Neuronal stem cell (in vitro differentiated cells): Measurements from ENCODE around the gene ZNF362.

Experiments used
- DNase-seq: peaks from one replicate; pipeline ENCODE4 v3.0.0-alpha.2; 2013; ENCODE audit warnings: low spot score
- H2AFZ ChIP-seq: one replicate; pipeline ENCODE4 v1.6.1; 2013; ENCODE audit warnings: mild to moderate bottlenecking, low read length, inconsistent platforms
- H2AK5ac ChIP-seq: 2 replicates; pipeline ENCODE4 v1.6.1; 2013; ENCODE audit warnings: low read depth, mild to moderate bottlenecking, inconsistent platforms, low read length, moderate library complexity, mixed read lengths
- H2BK120ac ChIP-seq: 2 replicates; pipeline ENCODE4 v1.6.1; 2013; ENCODE audit warnings: low read depth, mild to moderate bottlenecking, inconsistent platforms, low read length, moderate library complexity, mixed read lengths
- H2BK12ac ChIP-seq: one replicate; pipeline ENCODE4 v1.6.1; 2013; ENCODE audit warnings: low read length, inconsistent platforms
- H2BK15ac ChIP-seq: 2 replicates; pipeline ENCODE4 v1.6.1; 2013; ENCODE audit warnings: mild to moderate bottlenecking, low read length, inconsistent platforms, mixed read lengths
- H2BK5ac ChIP-seq: one replicate; pipeline ENCODE4 v1.6.1; 2013; ENCODE audit warnings: inconsistent platforms, mild to moderate bottlenecking, low read length, moderate library complexity
- H3K14ac ChIP-seq: one replicate; pipeline ENCODE4 v1.6.1; 2013; ENCODE audit warnings: low read length, inconsistent platforms
- H3K18ac ChIP-seq: 2 replicates; pipeline ENCODE4 v1.6.1; 2013; ENCODE audit warnings: low read length, inconsistent platforms
- H3K23ac ChIP-seq: 2 replicates; pipeline ENCODE4 v1.6.1; 2013; ENCODE audit warnings: low read depth, mild to moderate bottlenecking, mixed read lengths, low read length, inconsistent platforms; ENCODE audit not compliant: poor library complexity
- H3K27ac ChIP-seq: replicated peaks from 3 replicates; pipeline ENCODE4 v1.5.1; 2013; ENCODE audit warnings: low read length, inconsistent platforms
- H3K27me3 ChIP-seq, 3 experiments: 2 replicates each; pipeline ENCODE4 v1.6.1; 2013; ENCODE audit warnings: low read length in 3 of 3, mild to moderate bottlenecking in 2 of 3, inconsistent platforms in 1 of 3, low read depth in 1 of 3, mixed read lengths in 1 of 3, moderate library complexity in 1 of 3; ENCODE audit not compliant: control insufficient read depth in 3 of 3, insufficient read depth in 3 of 3
- H3K36me3 ChIP-seq, 2 donors: replicated peaks in 1 of 2; 2 replicates each; pipeline ENCODE4 v1.6.1; 2013; ENCODE audit warnings: low read length in 2 of 2; ENCODE audit not compliant: control insufficient read depth in 2 of 2, insufficient read depth in 2 of 2
- H3K4ac ChIP-seq: 2 replicates; pipeline ENCODE4 v1.6.1; 2013; ENCODE audit warnings: inconsistent platforms, mild to moderate bottlenecking, low read length, moderate library complexity
- H3K4me1 ChIP-seq, 2 donors: 1 replicate in 1 of 2; 2 replicates in 1 of 2; pipeline ENCODE4 v1.6.1; 2013; ENCODE audit warnings: low read length in 2 of 2, low read depth in 1 of 2; ENCODE audit not compliant: control insufficient read depth in 2 of 2, insufficient read depth in 1 of 2
- H3K4me2 ChIP-seq: one replicate; pipeline ENCODE4 v1.6.1; 2013; ENCODE audit warnings: mild to moderate bottlenecking, low read length, inconsistent platforms; ENCODE audit not compliant: insufficient read depth, poor library complexity, severe bottlenecking
- H3K4me3 ChIP-seq, 2 donors: 2 replicates each; pipeline ENCODE4 v1.5.1; 2013; ENCODE audit warnings: low read length in 2 of 2, mild to moderate bottlenecking in 2 of 2, inconsistent platforms in 1 of 2, moderate library complexity in 1 of 2
- H3K79me1 ChIP-seq: one replicate; pipeline ENCODE4 v1.6.1; 2013; ENCODE audit warnings: low read depth, mild to moderate bottlenecking, inconsistent platforms, low read length, moderate library complexity
- H3K9ac ChIP-seq: one replicate; pipeline ENCODE4 v1.6.1; 2013; ENCODE audit warnings: mild to moderate bottlenecking, low read depth, low read length, inconsistent platforms; ENCODE audit not compliant: poor library complexity
- H3K9me3 ChIP-seq, 2 donors: replicated peaks in 1 of 2; 2 replicates each; pipeline versions ENCODE3 to v1.6.1; 2013; ENCODE audit warnings: low read length in 2 of 2, mild to moderate bottlenecking in 2 of 2, inconsistent platforms in 1 of 2, low read depth in 1 of 2, mixed read lengths in 1 of 2, moderate library complexity in 1 of 2; ENCODE audit not compliant: control insufficient read depth in 2 of 2, insufficient read depth in 1 of 2
- H4K8ac ChIP-seq: one replicate; pipeline ENCODE4 v1.6.1; 2013; ENCODE audit warnings: low read depth, mild to moderate bottlenecking, inconsistent platforms, low read length, moderate library complexity
- H4K91ac ChIP-seq: one replicate; pipeline ENCODE4 v1.6.1; 2013; ENCODE audit warnings: low read length, low read depth, mild to moderate bottlenecking, inconsistent platforms; ENCODE audit not compliant: poor library complexity
- whole genome bisulfite sequencing, 2 donors: extraction: QIAGEN DNeasy Blood & Tissue Kit; methylation state at CpG; one replicate each; pipeline ENCODE4 v1.1.7; 2013; ENCODE audit warnings: missing lambda C conversion rate in 2 of 2, mixed read lengths in 1 of 2; ENCODE audit not compliant: insufficient read length in 2 of 2, insufficient replicate concordance in 1 of 2; ENCODE audit errors: extremely low coverage in 2 of 2; 5-methylcytosine and 5-hydroxymethylcytosine counted together

Gene ZNF362

GRCh38 chr1:33260439-33260838, 4.1 kb downstream of the ZNF362 start:
- H3K18ac ChIP-seq, result no peak overlapping the region
- H2BK5ac ChIP-seq, result no peak overlapping the region
- H3K23ac ChIP-seq, result no peak overlapping the region
- H3K4ac ChIP-seq, result no peak overlapping the region
- H3K4me3 ChIP-seq, result no peak overlapping the region
- H3K36me3 ChIP-seq, result peaks cover 7 to 21% of the 10 kb centered on the region in 2 donors
- DNase-seq, result no peak
- no CpG with 5 or more reads among the region's 5 CpGs for WGBS, 2 donors
- no peaks in the 10 kb centered on the region for H3K27me3 ChIP-seq
- no peak overlapping the region for H2BK12ac ChIP-seq
- H3K14ac ChIP-seq, result no peak overlapping the region
- no peak overlapping the region for H4K8ac ChIP-seq
- H3K9me3 ChIP-seq, result peaks cover 0 to 2% of the 10 kb centered on the region in 2 donors
- no peak overlapping the region for H2AFZ ChIP-seq
- no peak overlapping the region for H2BK120ac ChIP-seq
- peaks cover 19 to 40% of the 10 kb centered on the region in 2 donors for H3K4me1 ChIP-seq
- no peak overlapping the region for H3K4me2 ChIP-seq
- no peak overlapping the region for H4K91ac ChIP-seq
- H3K9ac ChIP-seq, result no peak overlapping the region
- H3K27ac ChIP-seq, result no peak overlapping the region
- H2AK5ac ChIP-seq, result no peak overlapping the region
- peaks cover 13% of the 10 kb centered on the region for H3K79me1 ChIP-seq
- H2BK15ac ChIP-seq, result no peak overlapping the region

- Histone ChIP-seq H4K91ac (no peak overlapping the region), H3K23ac (no peak overlapping the region), H2BK12ac (no peak overlapping the region), H2AFZ (no peak overlapping the region), H3K4ac (no peak overlapping the region), H3K27me3 (no peaks in the 10 kb centered on the region), H3K36me3 (peaks cover 8 to 29% of the 10 kb centered on the region in 2 donors), H3K79me1 (peaks cover 16% of the 10 kb centered on the region), H3K27ac (no peak overlapping the region), H3K14ac (no peak overlapping the region), H3K9ac (no peak overlapping the region), H3K4me2 (no peak overlapping the region), H3K18ac (no peak overlapping the region), H2BK15ac (no peak overlapping the region), H2BK5ac (no peak overlapping the region), H2BK120ac (no peak overlapping the region), H3K4me3 (no peak overlapping the region), H4K8ac (no peak overlapping the region), H3K4me1 (peaks cover 19 to 40% of the 10 kb centered on the region in 2 donors), H2AK5ac (no peak overlapping the region), H3K9me3 (peaks cover 0 to 2% of the 10 kb centered on the region in 2 donors)
- WGBS, 2 donors, result no CpG with 5 or more reads among the region's 7 CpGs
- no peak for DNase-seq
Measured at GRCh38 chr1:33261344-33261743, 5.1 kb downstream of the ZNF362 start.

- no peak overlapping the region for H2BK15ac ChIP-seq
- H3K27ac ChIP-seq, result no peak overlapping the region
- H3K14ac ChIP-seq, result no peak overlapping the region
- no peaks in the 10 kb centered on the region for H3K27me3 ChIP-seq
- no peak overlapping the region for H3K9ac ChIP-seq
- no peak overlapping the region for H3K4ac ChIP-seq
- peak overlapping the region in 1 of 2 donors; percentile 28 for H3K4me3 ChIP-seq
- no peak overlapping the region for H2BK12ac ChIP-seq
- no peak overlapping the region for H3K23ac ChIP-seq
- WGBS, 2 donors, result no CpG with 5 or more reads among the region's 5 CpGs
- H2AFZ ChIP-seq, result no peak overlapping the region
- no peak overlapping the region for H3K4me2 ChIP-seq
- H3K79me1 ChIP-seq, result peaks cover 12% of the 10 kb centered on the region
- H3K18ac ChIP-seq, result peak overlapping the region; percentile 24
- H2BK120ac ChIP-seq, result no peak overlapping the region
- H4K91ac ChIP-seq, result no peak overlapping the region
- peaks cover 10 to 37% of the 10 kb centered on the region in 2 donors for H3K36me3 ChIP-seq
- no peak overlapping the region for H2BK5ac ChIP-seq
- H3K9me3 ChIP-seq, result peaks cover 0 to 2% of the 10 kb centered on the region in 2 donors
- H4K8ac ChIP-seq, result no peak overlapping the region
- H2AK5ac ChIP-seq, result no peak overlapping the region
- peaks cover 7 to 25% of the 10 kb centered on the region in 2 donors for H3K4me1 ChIP-seq
- no peak for DNase-seq
Measured at GRCh38 chr1:33263890-33264504, 7.7 kb downstream of the ZNF362 start.

GRCh38 chr1:33265780-33266605, 9.7 kb downstream of the ZNF362 start:
- H3K4me2 ChIP-seq, result no peak overlapping the region
- DNase-seq, result no peak
- H3K23ac ChIP-seq, result no peak overlapping the region
- no peak overlapping the region for H2BK12ac ChIP-seq
- no peak overlapping the region for H3K27ac ChIP-seq
- no peak overlapping the region for H3K14ac ChIP-seq
- no peak overlapping the region for H4K8ac ChIP-seq
- no peak overlapping the region for H3K4me3 ChIP-seq
- H3K27me3 ChIP-seq, result no peaks in the 10 kb centered on the region
- no peak overlapping the region for H2BK120ac ChIP-seq
- no peak overlapping the region for H3K9ac ChIP-seq
- H4K91ac ChIP-seq, result no peak overlapping the region
- peaks cover 14 to 47% of the 10 kb centered on the region in 2 donors for H3K36me3 ChIP-seq
- no peak overlapping the region for H3K18ac ChIP-seq
- no peak overlapping the region for H2AK5ac ChIP-seq
- H3K9me3 ChIP-seq, result peaks cover 0 to 2% of the 10 kb centered on the region in 2 donors
- WGBS, 2 donors, result no CpG with 5 or more reads among the region's 10 CpGs
- H3K4ac ChIP-seq, result no peak overlapping the region
- H2BK5ac ChIP-seq, result no peak overlapping the region
- H3K79me1 ChIP-seq, result peaks cover 17% of the 10 kb centered on the region
- H3K4me1 ChIP-seq, result peaks cover 7 to 8% of the 10 kb centered on the region in 2 donors
- no peak overlapping the region for H2AFZ ChIP-seq
- H2BK15ac ChIP-seq, result no peak overlapping the region
